Colonic mucosa (tissue), 4 donors: ENCODE measurements around the gene BCR. TPM values are rescaled to one million over a fixed set of nuclear protein-coding genes. Genes with fewer than 3 reads are reported as not detected.

Experiments
- DNase-seq: peaks from one replicate; pipeline ENCODE4 v3.0.0-alpha.2; 2020
- H3K27ac ChIP-seq: fragments of 200-600 bp; one replicate; pipeline ENCODE4 v1.8.0; 2021
- H3K27me3 ChIP-seq: fragments of 200-600 bp; one replicate; pipeline ENCODE4 v1.8.0; 2021
- H3K36me3 ChIP-seq: fragments of 200-600 bp; one replicate; pipeline ENCODE4 v1.8.0; 2021
- H3K4me1 ChIP-seq: fragments of 200-600 bp; one replicate; pipeline ENCODE4 v1.8.0; 2021; ENCODE audit warnings: mild to moderate bottlenecking
- H3K4me3 ChIP-seq: fragments of 200-600 bp; one replicate; pipeline ENCODE4 v1.8.0; 2021
- H3K9ac ChIP-seq, 2 donors: one replicate each; pipeline ENCODE4 v1.7.0; 2013; ENCODE audit warnings: control low read depth in 2 of 2, low read depth in 2 of 2, low read length in 2 of 2
- H3K9me3 ChIP-seq: fragments of 200-600 bp; one replicate; pipeline ENCODE4 v1.8.0; 2021
- intact Hi-C: fragments of 100-400 bp; cut with DNase I; formaldehyde crosslinking; loops from one replicate; pipeline ENCODE4 v1.14.1; 2022
- total RNA-seq, 2 donors: library from RNA; stranded (reverse); fragmentation: NEBNext Ultra II Directional in 1 of 2; extraction: Animal tissue kit (Norgen Biotek cat#: 25700) in 1 of 2; gene quantifications; one replicate each; pipeline ENCODE4 v1.2.1, GENCODE V29; 2021
- TF ChIP-seq, protein P1 (sequence below): fragments of 200-600 bp; IDR thresholded peaks from one replicate; pipeline ENCODE4 v1.8.0; 2022; ENCODE audit warnings: antibody characterized with exemption, mild to moderate bottlenecking
- donor health status: healthy.
- donor health status: DM: no; HTN: no; CAD: no.
- donor health status: DM: no; HTN: no; CAD: no.

Gene BCR
- total RNA-seq, 2 donors from 2014 or later: 39.2 to 57.8 TPM

DNA sequence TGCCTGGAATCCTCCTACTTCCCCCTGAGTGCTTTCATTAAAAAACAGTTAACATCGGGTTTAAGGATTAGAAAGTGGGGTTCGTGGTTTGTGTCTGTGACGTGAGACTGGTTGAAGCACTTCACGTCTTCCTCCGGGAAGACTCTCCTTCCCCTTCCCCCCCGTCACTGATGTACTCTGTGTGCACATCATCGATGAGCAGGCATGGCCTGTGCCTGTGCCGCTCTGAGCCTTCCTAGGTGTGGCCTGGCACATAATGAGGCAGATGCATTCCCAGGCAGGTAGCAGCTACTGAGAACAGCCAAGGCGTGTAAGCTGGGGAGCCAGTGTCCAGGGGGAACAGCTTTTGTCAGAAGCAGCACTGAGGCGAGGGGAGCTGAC, 93.8 kb downstream of the BCR start:
- Histone ChIP-seq H3K4me3 (no peak overlapping the region), H3K36me3 (peaks cover 7% of the 10 kb centered on the region), H3K4me1 (peaks cover 4% of the 10 kb centered on the region), H3K27me3 (no peaks in the 10 kb centered on the region), H3K9me3 (no peaks in the 10 kb centered on the region), H3K27ac (no peak overlapping the region), H3K9ac (no peak overlapping the region)
- TF ChIP-seq, protein P1, sequence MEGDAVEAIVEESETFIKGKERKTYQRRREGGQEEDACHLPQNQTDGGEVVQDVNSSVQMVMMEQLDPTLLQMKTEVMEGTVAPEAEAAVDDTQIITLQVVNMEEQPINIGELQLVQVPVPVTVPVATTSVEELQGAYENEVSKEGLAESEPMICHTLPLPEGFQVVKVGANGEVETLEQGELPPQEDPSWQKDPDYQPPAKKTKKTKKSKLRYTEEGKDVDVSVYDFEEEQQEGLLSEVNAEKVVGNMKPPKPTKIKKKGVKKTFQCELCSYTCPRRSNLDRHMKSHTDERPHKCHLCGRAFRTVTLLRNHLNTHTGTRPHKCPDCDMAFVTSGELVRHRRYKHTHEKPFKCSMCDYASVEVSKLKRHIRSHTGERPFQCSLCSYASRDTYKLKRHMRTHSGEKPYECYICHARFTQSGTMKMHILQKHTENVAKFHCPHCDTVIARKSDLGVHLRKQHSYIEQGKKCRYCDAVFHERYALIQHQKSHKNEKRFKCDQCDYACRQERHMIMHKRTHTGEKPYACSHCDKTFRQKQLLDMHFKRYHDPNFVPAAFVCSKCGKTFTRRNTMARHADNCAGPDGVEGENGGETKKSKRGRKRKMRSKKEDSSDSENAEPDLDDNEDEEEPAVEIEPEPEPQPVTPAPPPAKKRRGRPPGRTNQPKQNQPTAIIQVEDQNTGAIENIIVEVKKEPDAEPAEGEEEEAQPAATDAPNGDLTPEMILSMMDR: no peak
- intact Hi-C loops: no loop called here
- DNase-seq: no peak

DNA sequence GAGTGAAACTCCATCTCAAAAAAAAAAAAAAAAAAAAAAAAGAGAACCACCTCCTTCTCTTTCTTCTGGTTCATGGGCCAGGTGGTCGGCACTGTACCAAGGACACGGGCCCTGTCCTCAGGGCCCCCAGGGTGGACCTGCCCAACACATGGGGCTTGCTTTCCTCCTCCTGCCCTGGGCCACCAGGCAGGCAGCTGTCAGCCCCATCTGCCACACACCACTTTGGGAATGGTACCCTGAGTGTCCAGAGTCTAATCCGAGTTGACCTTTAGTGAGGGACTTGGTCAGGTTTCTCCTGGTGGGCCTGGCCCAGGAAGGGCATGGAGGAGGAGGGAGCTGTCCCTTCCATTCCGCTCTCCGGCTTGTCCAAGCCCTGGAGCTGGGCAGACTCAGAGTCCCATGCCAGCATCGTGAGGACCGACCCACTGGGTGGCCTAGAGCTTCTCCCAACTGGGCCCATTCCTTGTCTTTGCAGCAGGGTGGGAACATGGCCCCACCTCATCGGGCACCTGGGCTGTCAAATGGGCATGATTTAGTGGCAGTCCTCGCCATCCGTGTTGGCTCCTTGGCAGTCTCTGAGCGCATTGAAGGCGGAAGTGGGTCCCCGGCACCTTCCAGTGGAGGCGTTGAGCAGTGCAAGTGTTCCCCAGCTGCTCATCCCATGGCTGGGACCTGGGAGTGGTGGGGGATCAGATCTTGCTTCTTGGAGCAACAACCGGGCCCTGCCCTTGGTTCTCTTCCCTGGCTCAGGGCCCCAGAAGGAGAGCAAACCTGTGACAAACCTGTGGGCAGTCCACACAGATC, 94.8 kb downstream of the BCR start:
- Histone ChIP-seq H3K27ac (no peak overlapping the region), H3K36me3 (peaks cover 7% of the 10 kb centered on the region), H3K27me3 (no peaks in the 10 kb centered on the region), H3K9ac (no peak overlapping the region), H3K9me3 (no peaks in the 10 kb centered on the region), H3K4me3 (no peak overlapping the region), H3K4me1 (peaks cover 4% of the 10 kb centered on the region)
- TF ChIP-seq, protein P1: no peak
- no peak for DNase-seq
- intact Hi-C loops: no loop called here

DNA sequence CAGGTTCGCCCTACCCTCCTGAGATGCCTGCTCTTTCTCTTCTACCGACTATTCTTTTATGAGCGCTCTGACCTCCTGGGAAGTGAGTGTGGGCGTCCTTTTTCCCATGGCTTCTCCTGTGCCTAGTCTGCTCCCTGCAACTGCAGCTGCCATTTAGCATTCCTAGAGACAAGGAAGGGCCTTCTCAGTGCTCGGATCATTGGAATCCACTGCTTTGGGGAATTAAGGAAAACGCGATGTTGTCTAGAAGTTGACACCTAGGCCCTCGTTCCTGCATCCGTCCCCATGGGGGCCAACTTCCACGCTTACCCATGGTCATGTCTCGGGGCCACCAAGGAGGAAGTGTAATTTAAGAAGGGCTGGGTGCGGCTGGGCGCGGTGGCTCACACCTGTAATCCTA, 95.4 kb downstream of the BCR start:
- Histone ChIP-seq H3K27ac (no peak overlapping the region), H3K4me3 (no peak overlapping the region)
- intact Hi-C loops: no loop called here

DNA sequence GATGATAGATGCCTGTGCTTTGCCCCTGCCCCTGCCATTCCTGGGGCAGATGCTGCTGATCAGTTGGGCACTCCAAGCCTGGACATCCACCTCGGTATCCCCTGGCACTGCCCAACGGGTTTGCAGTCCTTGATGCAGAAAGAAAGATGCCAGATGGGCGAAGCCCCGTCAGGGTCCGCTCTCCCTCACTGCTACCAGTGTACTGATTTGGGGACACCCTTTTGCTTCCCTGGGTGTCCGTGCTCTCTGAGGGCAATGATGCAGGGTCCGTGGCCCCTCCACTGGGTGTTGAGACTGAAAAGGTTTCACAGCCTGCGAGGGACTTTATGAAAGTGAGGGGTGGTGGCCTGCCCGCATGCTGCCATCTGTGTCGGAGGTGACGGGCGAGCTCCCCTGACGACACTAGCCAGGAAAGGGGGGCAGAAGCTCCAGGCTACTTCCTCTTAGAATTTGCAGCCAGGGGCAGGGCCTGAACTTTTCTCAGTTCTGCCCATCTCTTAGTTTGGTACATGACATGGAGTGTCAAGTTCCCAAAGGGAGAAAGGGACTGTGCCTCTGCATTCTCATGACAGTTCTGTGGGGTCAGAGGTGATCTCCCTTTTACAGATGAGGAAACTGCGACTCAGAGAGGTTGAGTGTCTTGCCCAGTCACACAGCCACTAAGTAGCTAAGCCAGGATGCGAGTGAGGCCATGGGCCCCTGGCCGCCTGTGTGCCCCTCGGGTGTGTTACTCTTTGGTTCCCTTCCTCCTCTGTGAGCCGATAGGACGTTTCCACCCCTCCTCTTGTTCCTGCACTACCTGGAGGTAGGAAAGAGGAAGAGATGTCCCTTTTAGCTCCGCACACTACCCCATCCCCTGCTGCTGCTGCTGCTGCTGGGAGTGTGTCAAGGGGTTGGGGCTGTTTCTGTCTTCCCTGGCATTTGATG, 96.6 kb downstream of the BCR start:
- Histone ChIP-seq H3K4me1 (peaks cover 8% of the 10 kb centered on the region), H3K9me3 (no peaks in the 10 kb centered on the region), H3K4me3 (no peak overlapping the region), H3K9ac (no peak overlapping the region), H3K27me3 (no peaks in the 10 kb centered on the region), H3K27ac (no peak overlapping the region), H3K36me3 (peaks cover 7% of the 10 kb centered on the region)
- TF ChIP-seq, protein P1: no peak
- DNase-seq: no peak
- intact Hi-C loops: no loop called here

More for the DNA sequence above, 95.4 kb downstream of the BCR start:
- H3K9ac ChIP-seq: no peak overlapping the region
- no peaks in the 10 kb centered on the region for H3K27me3 ChIP-seq
- DNase-seq: no peak
- H3K36me3 ChIP-seq: peaks cover 7% of the 10 kb centered on the region
- H3K4me1 ChIP-seq: peaks cover 4% of the 10 kb centered on the region
- TF ChIP-seq, protein P1: no peak
- H3K9me3 ChIP-seq: no peaks in the 10 kb centered on the region

DNA sequence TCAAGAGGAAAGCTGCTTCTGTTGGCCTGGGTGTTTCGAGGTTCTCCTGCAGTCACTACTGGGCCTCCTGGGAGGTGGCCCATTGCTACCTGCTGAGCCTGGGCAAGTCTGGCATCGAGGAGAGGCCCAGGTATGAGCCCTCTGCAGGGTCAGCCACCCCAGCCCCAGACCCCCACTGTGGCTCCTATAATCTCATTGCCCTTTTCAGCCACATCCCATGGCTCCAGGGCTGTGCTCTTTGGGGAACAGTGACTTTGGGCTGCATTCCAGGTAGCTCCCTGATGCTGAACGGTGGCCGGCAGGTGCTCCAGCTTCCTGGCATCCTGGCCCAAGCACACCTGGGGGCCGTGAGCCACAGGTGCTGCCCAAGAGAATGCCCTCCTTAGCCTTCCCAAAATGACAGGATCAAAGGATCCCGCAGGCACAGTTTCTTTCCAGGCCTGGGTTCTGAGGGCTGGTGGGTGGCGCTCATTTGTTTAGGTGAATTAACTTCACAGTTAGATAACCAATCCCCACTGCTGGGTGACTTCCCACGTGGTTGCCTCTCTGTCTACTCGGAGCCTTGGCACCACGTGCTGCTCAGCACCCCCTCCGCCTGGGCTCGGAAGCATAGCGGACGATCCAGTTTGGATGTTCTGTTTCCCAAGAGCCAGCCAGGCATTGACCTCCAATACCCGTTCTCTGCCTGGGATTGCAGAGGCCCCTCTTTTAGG, 97.4 kb downstream of the BCR start:
- Histone ChIP-seq H3K36me3 (peaks cover 3% of the 10 kb centered on the region), H3K9me3 (no peaks in the 10 kb centered on the region), H3K4me3 (no peak overlapping the region), H3K4me1 (peaks cover 14% of the 10 kb centered on the region), H3K27ac (no peak overlapping the region), H3K27me3 (no peaks in the 10 kb centered on the region), H3K9ac (no peak overlapping the region)
- DNase-seq: no peak
- TF ChIP-seq, protein P1: no peak
- intact Hi-C loops: no loop called here
